ENCODE results near the gene MICA.

Gene MICA

GRCh38 chr6:31460361-31461025 is 57.1 kb downstream of the MICA start:
- no peak for DNase-seq (ENCODE audit: low spot score)

- no peak for DNase-seq (ENCODE audit: low spot score)
Observed at GRCh38 chr6:31462026-31462963, 58.9 kb downstream of the MICA start.

DNA sequence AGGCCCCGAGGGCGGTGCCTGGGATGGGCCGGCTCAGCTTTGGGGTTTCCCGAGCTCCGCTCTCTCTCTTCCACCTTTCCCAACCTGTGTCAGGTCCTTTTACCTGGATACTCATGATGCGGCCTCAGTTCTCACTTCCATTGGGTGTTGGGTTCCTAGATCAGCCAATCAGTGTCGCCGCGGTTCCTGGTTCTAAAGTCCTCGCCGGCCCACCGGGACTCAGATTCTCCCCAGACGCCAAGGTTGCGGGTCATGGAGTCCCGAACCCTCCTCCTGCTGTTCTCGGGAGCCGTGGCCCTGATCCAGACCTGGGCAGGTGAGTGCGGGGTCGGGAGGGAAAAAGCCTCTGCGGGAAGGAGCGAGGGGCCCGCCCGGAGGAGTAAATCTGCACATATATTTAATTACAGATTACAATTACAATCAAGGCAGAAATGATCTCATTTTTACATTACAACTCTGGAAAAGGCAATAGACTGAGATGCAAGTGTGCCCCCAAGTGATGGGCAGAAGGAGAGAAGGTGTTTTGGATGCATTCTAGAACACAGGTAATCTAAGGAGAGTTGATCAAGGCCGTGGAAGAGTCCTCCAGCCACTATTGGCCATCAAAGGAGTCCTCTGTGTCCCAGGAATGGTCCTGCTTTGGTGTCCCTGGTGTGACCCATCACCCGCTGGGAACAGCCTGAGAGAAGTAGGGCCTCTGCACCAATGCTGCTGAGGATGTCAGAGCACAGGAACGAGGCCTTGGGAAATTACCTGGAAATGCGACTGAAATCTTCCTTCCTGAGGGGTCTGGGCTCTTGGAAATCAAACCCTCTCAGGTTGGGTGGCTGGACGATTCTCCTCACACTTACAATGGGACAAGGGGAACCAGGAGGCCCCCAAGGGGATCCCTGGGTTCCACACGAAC is 59.8 kb downstream of the MICA start:
- no peak for DNase-seq (ENCODE audit: low spot score)

DNA sequence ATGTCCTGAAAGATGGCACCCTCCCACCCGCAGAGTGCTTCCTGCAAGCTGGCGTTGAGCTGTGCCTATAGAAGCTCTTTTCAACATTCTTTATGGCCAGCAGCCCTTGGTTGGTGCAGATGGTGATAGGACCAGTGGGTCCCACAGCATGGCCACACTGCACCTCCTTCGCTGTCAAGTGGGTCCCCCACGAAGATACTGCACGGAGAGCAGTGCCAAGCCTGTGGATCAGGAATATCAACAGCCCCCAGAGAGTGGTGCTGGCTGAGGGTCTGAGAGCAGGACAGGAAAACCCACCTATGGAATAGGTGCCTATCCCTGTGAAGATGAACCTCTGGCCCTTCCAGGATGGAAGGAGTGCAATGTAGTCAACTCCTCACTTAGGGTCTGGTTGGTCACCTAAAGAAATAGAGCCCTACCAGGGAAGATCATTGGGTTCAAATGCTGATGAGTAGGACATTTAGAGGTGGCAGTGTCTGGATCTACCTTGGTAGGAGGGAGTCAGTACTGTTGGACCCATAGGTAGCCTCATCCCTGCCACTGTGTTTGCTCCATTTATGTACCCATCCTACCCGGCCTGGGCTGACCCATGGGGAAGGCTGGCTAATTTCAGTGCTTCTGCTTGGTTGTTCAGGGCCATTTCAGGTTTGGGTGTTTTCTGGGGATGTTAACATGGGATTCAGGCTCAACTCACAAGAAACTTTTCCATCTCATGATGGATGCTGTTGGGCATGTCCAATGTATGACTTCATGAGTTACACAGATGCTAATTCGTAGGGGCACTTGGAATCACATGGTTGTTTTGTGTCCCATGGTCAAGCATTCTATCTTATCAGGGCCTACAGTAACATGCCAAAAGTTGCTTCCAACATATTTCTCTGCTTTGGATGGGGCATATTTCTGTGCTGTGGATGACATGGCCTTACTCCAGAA is 61.1 kb downstream of the MICA start:
- no peak for DNase-seq (ENCODE audit: low spot score)

Data from left forelimb (tissue), 1 donor.